Neural progenitor cell (in vitro differentiated cells): ENCODE measurements around the gene EPN1. TPM values are rescaled to one million over a fixed set of nuclear protein-coding genes. Genes with fewer than 3 reads are reported as not detected.

Experiments
- DNase-seq: peaks from one replicate; pipeline ENCODE4 v3.0.0-alpha.2; 2016; ENCODE audit warnings: low spot score
- H2AFZ ChIP-seq: fragments of 200-600 bp; sonication (generic); replicated peaks from 2 replicates; pipeline ENCODE4 v1.6.1; 2016; ENCODE audit warnings: antibody characterized with exemption
- H3F3A ChIP-seq: fragments of 200-600 bp; sonication (generic); 2 replicates; pipeline ENCODE4 v1.6.1; 2016; ENCODE audit warnings: antibody characterized with exemption, low read depth
- H3K27ac ChIP-seq: fragments of 200-600 bp; sonication (generic); 2 replicates; pipeline ENCODE4 v1.5.1; 2016; ENCODE audit warnings: mild to moderate bottlenecking
- H3K27me3 ChIP-seq: fragments of 200-600 bp; sonication (generic); 2 replicates; pipeline ENCODE4 v1.6.1; 2016; ENCODE audit warnings: mild to moderate bottlenecking, moderate library complexity
- H3K36me3 ChIP-seq: fragments of 200-600 bp; sonication (generic); 2 replicates; pipeline ENCODE4 v1.5.1; 2016
- H3K4me1 ChIP-seq: fragments of 200-600 bp; sonication (generic); 2 replicates; pipeline ENCODE4 v1.6.1; 2016; ENCODE audit warnings: mixed run types
- H3K4me2 ChIP-seq: fragments of 200-600 bp; sonication (generic); 2 replicates; pipeline ENCODE4 v1.6.1; 2016
- H3K4me3 ChIP-seq: fragments of 200-600 bp; sonication (generic); 2 replicates; pipeline ENCODE4 v1.5.1; 2016
- H3K79me2 ChIP-seq: fragments of 200-600 bp; sonication (generic); 2 replicates; pipeline ENCODE4 v1.6.1; 2016; ENCODE audit warnings: low read depth
- H3K9ac ChIP-seq: fragments of 200-600 bp; sonication (generic); 2 replicates; pipeline ENCODE4 v1.6.1; 2016
- H3K9me3 ChIP-seq: fragments of 200-600 bp; sonication (generic); 2 replicates; pipeline ENCODE4 v1.5.1; 2016; ENCODE audit warnings: low read depth
- H4K20me1 ChIP-seq: fragments of 200-600 bp; sonication (generic); 2 replicates; pipeline ENCODE4 v1.6.1; 2016; ENCODE audit warnings: low read depth
- H3K27ac Mint-ChIP-seq: 3 replicates; pipeline ENCODE4 v1.8.0; 2021; ENCODE audit warnings: mixed read lengths
- H3K27me3 Mint-ChIP-seq: 2 replicates; pipeline ENCODE4 v1.8.0; 2022; ENCODE audit warnings: low read depth, mild to moderate bottlenecking, inconsistent platforms, moderate library complexity, mixed read lengths; ENCODE audit not compliant: insufficient read depth
- H3K36me3 Mint-ChIP-seq: 3 replicates; pipeline ENCODE4 v1.8.0; 2021; ENCODE audit warnings: mixed read lengths
- H3K4me1 Mint-ChIP-seq: 3 replicates; pipeline ENCODE4 v1.8.0; 2021; ENCODE audit warnings: mixed read lengths
- H3K4me3 Mint-ChIP-seq: 3 replicates; pipeline ENCODE4 v1.8.0; 2021; ENCODE audit warnings: mild to moderate bottlenecking, moderate library complexity, mixed read lengths
- H3K9me3 Mint-ChIP-seq: 3 replicates; pipeline ENCODE4 v1.8.0; 2020; ENCODE audit warnings: mixed read lengths
- EZH2 ChIP-seq: fragments of 200-600 bp; sonication (generic); IDR thresholded peaks from 2 replicates; pipeline ENCODE4 v1.6.1; 2017; ENCODE audit warnings: antibody characterized with exemption, mild to moderate bottlenecking, moderate library complexity
- EZH2phosphoT487 ChIP-seq: fragments of 200-600 bp; sonication (generic); IDR thresholded peaks from 2 replicates; pipeline ENCODE4 v1.6.1; 2017; ENCODE audit warnings: antibody characterized with exemption
- total RNA-seq: library from RNA; depleted of rRNA; stranded (reverse); fragments of >200 nt; gene quantifications from 2 replicates; pipeline ENCODE4 v1.2.3, GENCODE V29; 2015; ENCODE audit warnings: low replicate concordance
- TF ChIP-seq, protein P1 (sequence below): fragments of 200-600 bp; sonication (generic); IDR thresholded peaks from 2 replicates; pipeline ENCODE4 v1.5.1; 2017; ENCODE audit warnings: antibody characterized with exemption, mild to moderate bottlenecking

EPN1 gene
- total RNA-seq, 1 donor from 2014 or later = 16.1 TPM

DNA sequence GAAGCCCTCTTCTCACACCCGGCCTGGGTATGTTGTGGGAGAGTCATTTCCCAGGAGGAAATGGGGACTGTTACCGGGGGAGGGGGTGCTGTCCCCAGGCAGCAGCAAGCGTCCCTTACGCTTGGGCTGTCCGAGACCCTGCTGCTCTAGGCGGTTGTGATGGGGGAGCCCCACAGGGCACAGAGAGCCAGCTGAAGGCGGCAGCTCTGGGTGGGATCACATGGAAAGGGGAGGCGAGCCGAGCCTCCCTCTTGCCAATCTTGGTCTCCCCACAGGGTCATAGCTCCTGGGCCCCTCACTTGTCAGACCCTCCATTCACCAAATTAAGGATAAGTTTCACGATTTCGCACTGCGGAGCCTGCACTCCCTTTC is 22.0 kb downstream of the EPN1 start:
- Histone ChIP-seq H3K27me3 (no peaks in the 10 kb centered on the region), H3K27ac (no peak overlapping the region), H4K20me1 (no peaks in the 10 kb centered on the region), H3K79me2 (no peaks in the 10 kb centered on the region), H3K9me3 (no peaks in the 10 kb centered on the region), H3K9ac (no peak overlapping the region), H3K36me3 (no peaks in the 10 kb centered on the region), H3K4me3 (no peak overlapping the region), H3K4me2 (no peak overlapping the region), H2AFZ (no peak overlapping the region), H3F3A (no peaks in the 10 kb centered on the region), H3K4me1 (no peaks in the 10 kb centered on the region)
- Mint-ChIP-seq H3K27ac (no peak overlapping the region), H3K27me3 (peaks cover 8% of the 10 kb centered on the region), H3K9me3 (peaks cover 5% of the 10 kb centered on the region), H3K4me3 (no peak overlapping the region), H3K4me1 (no peaks in the 10 kb centered on the region), H3K36me3 (peaks cover 23% of the 10 kb centered on the region)
- no peak for DNase-seq
- TF ChIP-seq, protein P1, sequence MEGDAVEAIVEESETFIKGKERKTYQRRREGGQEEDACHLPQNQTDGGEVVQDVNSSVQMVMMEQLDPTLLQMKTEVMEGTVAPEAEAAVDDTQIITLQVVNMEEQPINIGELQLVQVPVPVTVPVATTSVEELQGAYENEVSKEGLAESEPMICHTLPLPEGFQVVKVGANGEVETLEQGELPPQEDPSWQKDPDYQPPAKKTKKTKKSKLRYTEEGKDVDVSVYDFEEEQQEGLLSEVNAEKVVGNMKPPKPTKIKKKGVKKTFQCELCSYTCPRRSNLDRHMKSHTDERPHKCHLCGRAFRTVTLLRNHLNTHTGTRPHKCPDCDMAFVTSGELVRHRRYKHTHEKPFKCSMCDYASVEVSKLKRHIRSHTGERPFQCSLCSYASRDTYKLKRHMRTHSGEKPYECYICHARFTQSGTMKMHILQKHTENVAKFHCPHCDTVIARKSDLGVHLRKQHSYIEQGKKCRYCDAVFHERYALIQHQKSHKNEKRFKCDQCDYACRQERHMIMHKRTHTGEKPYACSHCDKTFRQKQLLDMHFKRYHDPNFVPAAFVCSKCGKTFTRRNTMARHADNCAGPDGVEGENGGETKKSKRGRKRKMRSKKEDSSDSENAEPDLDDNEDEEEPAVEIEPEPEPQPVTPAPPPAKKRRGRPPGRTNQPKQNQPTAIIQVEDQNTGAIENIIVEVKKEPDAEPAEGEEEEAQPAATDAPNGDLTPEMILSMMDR = no peak
- TF ChIP-seq EZH2phosphoT487 = no peak

DNA sequence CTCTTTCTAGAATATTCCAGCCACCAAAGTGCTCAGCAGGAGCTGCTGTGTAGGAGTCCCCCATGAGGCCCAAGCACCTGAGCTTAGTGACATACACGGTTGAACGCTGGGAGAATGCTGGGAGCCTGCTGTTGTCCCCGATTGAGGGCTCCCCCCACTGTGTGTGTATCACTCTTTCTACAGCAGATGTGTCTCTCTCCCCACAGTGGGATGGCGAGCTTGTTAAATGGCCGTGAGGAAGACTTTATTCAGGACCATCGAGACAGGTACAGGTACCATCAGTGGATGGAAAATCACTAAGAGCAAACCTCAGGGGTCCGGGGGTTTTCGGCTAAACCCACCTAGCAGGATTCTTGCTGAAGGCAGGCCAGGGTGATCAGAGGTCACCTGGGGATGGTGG is 22.7 kb downstream of the EPN1 start:
- H3K27ac Mint-ChIP-seq = no peak overlapping the region
- Histone ChIP-seq H3K9ac (no peak overlapping the region), H3K79me2 (no peaks in the 10 kb centered on the region), H3K27ac (no peak overlapping the region), H3K4me3 (no peak overlapping the region), H3K9me3 (no peaks in the 10 kb centered on the region), H3K36me3 (no peaks in the 10 kb centered on the region), H2AFZ (no peak overlapping the region), H3K4me2 (no peak overlapping the region), H3K27me3 (no peaks in the 10 kb centered on the region), H4K20me1 (no peaks in the 10 kb centered on the region), H3F3A (no peaks in the 10 kb centered on the region), H3K4me1 (no peaks in the 10 kb centered on the region)
- DNase-seq = no peak
- H3K36me3 Mint-ChIP-seq = peaks cover 23% of the 10 kb centered on the region
- no peak overlapping the region for H3K4me3 Mint-ChIP-seq
- H3K4me1 Mint-ChIP-seq = no peaks in the 10 kb centered on the region
- TF ChIP-seq EZH2 (no peak), EZH2phosphoT487 (no peak)
- TF ChIP-seq, protein P1 = no peak
- H3K9me3 Mint-ChIP-seq = peaks cover 8% of the 10 kb centered on the region
- H3K27me3 Mint-ChIP-seq = peaks cover 8% of the 10 kb centered on the region

DNA sequence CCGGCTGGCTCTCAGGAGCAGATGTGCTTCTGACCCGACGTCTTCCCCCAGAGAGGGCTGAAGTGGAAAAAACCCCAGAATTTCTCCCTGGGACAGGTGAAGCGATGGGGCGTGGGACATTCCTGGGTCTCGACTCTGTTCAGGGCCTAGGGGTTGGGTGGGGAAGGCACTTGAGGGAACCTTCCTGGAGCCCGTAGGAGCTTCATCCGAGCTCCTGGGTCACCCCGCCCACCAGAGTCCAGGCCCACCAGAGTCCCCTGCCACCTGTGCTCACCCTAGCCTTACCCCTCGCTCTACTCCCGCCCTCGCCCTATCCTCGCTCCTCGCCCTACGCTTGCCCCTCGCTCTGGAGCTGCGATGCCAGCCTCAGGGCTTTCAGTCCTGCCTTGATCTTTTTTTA is 23.2 kb downstream of the EPN1 start:
- peaks cover 23% of the 10 kb centered on the region for H3K36me3 Mint-ChIP-seq
- TF ChIP-seq EZH2 = no peak
- no peak for TF ChIP-seq EZH2phosphoT487
- TF ChIP-seq, protein P1 = no peak
- no peak overlapping the region for H3K4me3 Mint-ChIP-seq
- peaks cover 8% of the 10 kb centered on the region for H3K27me3 Mint-ChIP-seq
- no peaks in the 10 kb centered on the region for H3K9me3 ChIP-seq
- no peak overlapping the region for H2AFZ ChIP-seq
- no peaks in the 10 kb centered on the region for H3K27me3 ChIP-seq
- H3K4me2 ChIP-seq = no peak overlapping the region
- H3K79me2 ChIP-seq = no peaks in the 10 kb centered on the region
- H4K20me1 ChIP-seq = no peaks in the 10 kb centered on the region
- H3K9me3 Mint-ChIP-seq = peaks cover 8% of the 10 kb centered on the region
- no peaks in the 10 kb centered on the region for H3K36me3 ChIP-seq
- no peak overlapping the region for H3K4me3 ChIP-seq
- no peak overlapping the region for H3K27ac ChIP-seq
- no peak overlapping the region for H3K9ac ChIP-seq
- H3K4me1 Mint-ChIP-seq = no peaks in the 10 kb centered on the region
- no peaks in the 10 kb centered on the region for H3F3A ChIP-seq
- no peak overlapping the region for H3K27ac Mint-ChIP-seq
- no peaks in the 10 kb centered on the region for H3K4me1 ChIP-seq
- no peak for DNase-seq

GRCh38 chr19:55699221-55699620 is 24.2 kb downstream of the EPN1 start:
- DNase-seq = no peak
- H3K79me2 ChIP-seq = no peaks in the 10 kb centered on the region
- H3K27me3 ChIP-seq = no peaks in the 10 kb centered on the region

More at GRCh38 chr19:55699221-55699620, 24.2 kb downstream of the EPN1 start:
- Histone ChIP-seq H4K20me1 (no peaks in the 10 kb centered on the region), H3K9me3 (no peaks in the 10 kb centered on the region), H3K4me3 (no peak overlapping the region), H3K4me1 (no peaks in the 10 kb centered on the region), H3F3A (no peaks in the 10 kb centered on the region), H3K27ac (no peak overlapping the region), H2AFZ (no peak overlapping the region), H3K9ac (no peak overlapping the region), H3K4me2 (no peak overlapping the region), H3K36me3 (no peaks in the 10 kb centered on the region)
- Mint-ChIP-seq H3K9me3 (peaks cover 8% of the 10 kb centered on the region), H3K36me3 (peaks cover 23% of the 10 kb centered on the region), H3K27me3 (peaks cover 8% of the 10 kb centered on the region), H3K4me3 (no peak overlapping the region), H3K4me1 (no peaks in the 10 kb centered on the region), H3K27ac (no peak overlapping the region)
- TF ChIP-seq EZH2phosphoT487 = no peak
- no peak for TF ChIP-seq EZH2
- TF ChIP-seq, protein P1 = no peak
